Upper lobe of right lung (tissue), 1 donor: ENCODE data around the gene NIF3L1. TPM values are rescaled to one million over a fixed set of nuclear protein-coding genes. Genes with fewer than 3 reads are reported as not detected.

ENCODE experiments used
- ATAC-seq: fragments of 200-7000 bp; cut with Tn5 transposase; one replicate; pipeline ENCODE4 v1.9.1; 2020; ENCODE audit warnings: mild to moderate bottlenecking, moderate library complexity
- DNase-seq: peaks from one replicate; pipeline ENCODE4 v3.0.0-alpha.2; 2020
- H3K27ac ChIP-seq: fragments of 200-600 bp; one replicate; pipeline ENCODE4 v1.8.0; 2022
- H3K27me3 ChIP-seq: fragments of 200-600 bp; one replicate; pipeline ENCODE4 v1.8.0; 2022; ENCODE audit warnings: mild to moderate bottlenecking
- H3K36me3 ChIP-seq: fragments of 200-600 bp; one replicate; pipeline ENCODE4 v1.8.0; 2022
- H3K4me1 ChIP-seq: fragments of 200-600 bp; one replicate; pipeline ENCODE4 v1.8.0; 2022
- H3K4me3 ChIP-seq: fragments of 200-600 bp; one replicate; pipeline ENCODE4 v1.8.0; 2022; ENCODE audit warnings: mild to moderate bottlenecking
- H3K9me3 ChIP-seq: fragments of 200-600 bp; one replicate; pipeline ENCODE4 v1.8.0; 2022
- intact Hi-C: fragments of 100-400 bp; cut with DNase I; formaldehyde crosslinking; loops from one replicate; pipeline ENCODE4 v1.11.0; 2022
- total RNA-seq: library from RNA; stranded (reverse); fragmentation: NEBNext Ultra II Directional; extraction: Animal tissue kit (Norgen Biotek cat#: 25700); gene quantifications from one replicate; pipeline ENCODE4 v1.2.1, GENCODE V29; 2021
- TF ChIP-seq, protein P1 (sequence below): fragments of 200-600 bp; IDR thresholded peaks from one replicate; pipeline ENCODE4 v1.8.0; 2022; ENCODE audit warnings: antibody characterized with exemption
- donor health status: DM: no; HTN: yes; CAD: no; lungs with severe emphysema.

NIF3L1 gene
- total RNA-seq, 1 donor from 2014 or later: 13.8 TPM

DNA sequence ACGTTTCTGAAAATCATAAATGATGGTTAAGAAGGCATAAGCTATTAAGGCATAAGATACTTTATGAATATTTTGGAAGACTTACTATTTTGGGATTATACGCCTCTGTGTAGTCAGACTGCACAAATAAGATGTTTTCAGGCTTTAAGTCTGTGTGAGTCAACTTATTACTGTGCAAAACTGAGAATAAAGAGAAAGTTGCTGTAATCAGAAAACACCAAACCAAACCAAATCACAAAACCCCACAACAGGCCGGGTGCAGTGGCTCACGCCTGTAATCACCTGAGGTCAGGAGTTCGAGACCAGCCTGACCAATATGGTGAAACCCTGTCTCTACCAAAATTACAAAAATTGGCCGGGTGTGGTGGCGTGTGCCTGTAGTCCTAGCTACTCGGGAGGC lies 32.4 kb upstream of the NIF3L1 start:
- Histone ChIP-seq H3K4me1 (peaks cover 34% of the 10 kb centered on the region), H3K36me3 (peaks cover 98% of the 10 kb centered on the region)

DNA sequence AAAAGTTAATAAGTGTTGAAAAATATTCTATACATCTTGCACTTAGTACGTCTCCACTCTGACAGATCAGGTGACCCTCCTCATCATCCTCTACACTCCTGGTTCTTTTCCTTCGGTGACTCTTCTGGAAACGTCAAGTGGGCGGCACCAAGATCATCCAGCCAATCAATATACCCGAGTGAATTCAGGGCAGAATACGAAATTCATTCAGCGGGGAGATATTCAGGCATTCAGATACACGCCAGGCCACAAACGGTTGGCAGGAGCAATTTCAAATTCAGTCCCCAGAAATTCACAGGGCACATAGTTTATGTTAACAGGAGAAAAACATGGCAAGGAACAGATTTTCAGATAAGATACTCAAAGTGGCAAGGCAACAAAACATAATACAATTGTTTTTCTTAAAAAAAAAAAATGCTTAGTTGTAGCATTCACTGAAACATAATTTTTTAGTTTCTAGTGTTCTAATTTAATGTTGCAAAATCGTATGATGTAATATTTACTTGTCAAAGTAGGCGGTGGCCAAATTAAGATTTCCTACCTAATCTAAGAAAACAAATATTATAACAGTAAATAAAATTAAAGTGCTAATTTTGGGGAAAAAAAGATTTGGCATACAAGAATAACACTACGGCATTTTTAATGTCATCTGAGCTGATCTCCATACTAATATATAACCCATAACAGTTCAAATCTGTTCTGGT lies 28.9 kb upstream of the NIF3L1 start:
- Histone ChIP-seq H3K27ac (no peak overlapping the region), H3K4me3 (peak overlapping the region; percentile 91), H3K4me1 (peaks cover 38% of the 10 kb centered on the region), H3K36me3 (peaks cover 64% of the 10 kb centered on the region), H3K27me3 (no peaks in the 10 kb centered on the region), H3K9me3 (no peaks in the 10 kb centered on the region)
- intact Hi-C loops: no loop called here
- DNase-seq (no peak), ATAC-seq (no peak)
- TF ChIP-seq, protein P1, sequence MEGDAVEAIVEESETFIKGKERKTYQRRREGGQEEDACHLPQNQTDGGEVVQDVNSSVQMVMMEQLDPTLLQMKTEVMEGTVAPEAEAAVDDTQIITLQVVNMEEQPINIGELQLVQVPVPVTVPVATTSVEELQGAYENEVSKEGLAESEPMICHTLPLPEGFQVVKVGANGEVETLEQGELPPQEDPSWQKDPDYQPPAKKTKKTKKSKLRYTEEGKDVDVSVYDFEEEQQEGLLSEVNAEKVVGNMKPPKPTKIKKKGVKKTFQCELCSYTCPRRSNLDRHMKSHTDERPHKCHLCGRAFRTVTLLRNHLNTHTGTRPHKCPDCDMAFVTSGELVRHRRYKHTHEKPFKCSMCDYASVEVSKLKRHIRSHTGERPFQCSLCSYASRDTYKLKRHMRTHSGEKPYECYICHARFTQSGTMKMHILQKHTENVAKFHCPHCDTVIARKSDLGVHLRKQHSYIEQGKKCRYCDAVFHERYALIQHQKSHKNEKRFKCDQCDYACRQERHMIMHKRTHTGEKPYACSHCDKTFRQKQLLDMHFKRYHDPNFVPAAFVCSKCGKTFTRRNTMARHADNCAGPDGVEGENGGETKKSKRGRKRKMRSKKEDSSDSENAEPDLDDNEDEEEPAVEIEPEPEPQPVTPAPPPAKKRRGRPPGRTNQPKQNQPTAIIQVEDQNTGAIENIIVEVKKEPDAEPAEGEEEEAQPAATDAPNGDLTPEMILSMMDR: no peak

More for the DNA sequence above, 32.4 kb upstream of the NIF3L1 start:
- ATAC-seq (no peak), DNase-seq (no peak)
- no peak overlapping the region for H3K27ac ChIP-seq
- H3K9me3 ChIP-seq: no peaks in the 10 kb centered on the region
- no peaks in the 10 kb centered on the region for H3K27me3 ChIP-seq
- TF ChIP-seq, protein P1: no peak
- intact Hi-C loops: no loop called here
- no peak overlapping the region for H3K4me3 ChIP-seq

DNA sequence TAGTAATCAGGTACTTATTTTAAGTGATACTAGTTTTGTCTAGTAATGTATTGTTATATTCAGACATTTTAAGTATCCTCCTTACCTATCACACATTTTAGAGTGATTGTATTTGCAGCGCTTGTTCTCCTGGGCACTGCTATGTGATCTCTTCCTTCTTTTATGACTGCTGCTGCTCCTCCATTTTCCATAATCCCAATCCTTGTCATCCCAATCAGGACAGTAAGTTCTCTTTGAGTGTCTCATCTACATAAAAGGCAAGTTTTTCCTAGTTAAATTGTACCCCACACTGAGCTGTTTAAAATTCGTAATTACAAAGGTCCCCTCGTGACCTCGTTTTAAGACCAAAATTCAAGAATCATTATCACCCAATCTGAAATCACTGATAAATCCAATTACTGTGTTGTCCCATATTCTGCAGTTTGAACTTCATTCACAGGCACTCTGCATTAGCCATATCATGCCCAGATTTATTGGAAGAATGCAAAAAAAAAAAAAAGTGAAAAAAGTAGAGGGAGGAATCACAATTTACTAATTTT lies 27.5 kb upstream of the NIF3L1 start:
- peak overlapping the region; percentile 100 for H3K27ac ChIP-seq
- H3K36me3 ChIP-seq: peaks cover 50% of the 10 kb centered on the region
- intact Hi-C loops: no loop called here
- TF ChIP-seq, protein P1: no peak
- H3K4me1 ChIP-seq: peaks cover 42% of the 10 kb centered on the region
- no peaks in the 10 kb centered on the region for H3K9me3 ChIP-seq
- ATAC-seq (no peak), DNase-seq (no peak)
- H3K27me3 ChIP-seq: no peaks in the 10 kb centered on the region
- peak overlapping the region; percentile 91 for H3K4me3 ChIP-seq

DNA sequence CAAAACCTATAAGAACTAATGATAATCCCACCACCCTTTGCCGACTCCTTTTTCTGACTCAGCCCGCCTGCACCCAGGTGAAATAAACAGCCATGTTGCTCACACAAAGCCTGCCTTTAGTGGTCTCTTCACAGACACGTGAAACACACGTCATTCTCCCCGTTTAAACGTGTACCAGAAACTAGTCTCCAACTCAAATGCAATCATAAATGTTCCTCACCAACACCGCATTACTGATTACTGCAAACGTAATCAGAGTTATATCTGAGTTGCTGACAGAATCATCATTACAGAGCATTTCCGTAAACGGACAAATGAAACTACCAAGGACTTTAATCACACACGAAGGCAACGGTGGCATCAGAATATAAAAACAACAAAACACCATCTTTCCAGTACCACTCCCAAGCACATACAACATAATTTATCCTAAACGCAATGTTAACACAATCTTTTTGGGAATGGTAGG lies 26.6 kb upstream of the NIF3L1 start:
- intact Hi-C loops: no loop called here
- no peak for DNase-seq
- peaks cover 41% of the 10 kb centered on the region for H3K36me3 ChIP-seq
- ATAC-seq: no peak
- TF ChIP-seq, protein P1: no peak
- no peaks in the 10 kb centered on the region for H3K27me3 ChIP-seq
- peak overlapping the region; percentile 91 for H3K4me3 ChIP-seq
- H3K4me1 ChIP-seq: peaks cover 40% of the 10 kb centered on the region
- no peaks in the 10 kb centered on the region for H3K9me3 ChIP-seq
- H3K27ac ChIP-seq: peak overlapping the region; percentile 100

DNA sequence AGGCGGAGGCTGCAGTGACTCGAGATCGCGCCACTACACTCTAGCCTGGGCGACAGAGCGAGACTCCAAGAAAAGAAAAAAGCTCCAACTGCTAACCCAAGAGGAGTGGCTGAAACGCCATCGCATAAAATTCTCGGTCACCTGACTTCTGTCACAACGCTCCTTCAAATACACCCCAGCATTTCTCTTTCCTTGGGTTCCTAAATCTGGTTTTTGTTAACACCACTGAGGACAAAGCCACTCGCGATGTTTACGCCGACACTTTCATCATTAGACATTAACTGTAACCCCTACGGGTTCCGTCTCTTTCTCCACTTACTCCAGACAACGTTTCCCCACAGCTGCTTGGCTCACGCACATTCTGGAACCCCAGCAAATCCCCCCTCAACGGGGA lies 25.4 kb upstream of the NIF3L1 start:
- DNase-seq (no peak), ATAC-seq (no peak)
- TF ChIP-seq, protein P1: no peak
- Histone ChIP-seq H3K27ac (peak overlapping the region; percentile 100), H3K36me3 (peaks cover 29% of the 10 kb centered on the region), H3K27me3 (no peaks in the 10 kb centered on the region), H3K4me3 (peak overlapping the region; percentile 91), H3K9me3 (no peaks in the 10 kb centered on the region), H3K4me1 (peaks cover 33% of the 10 kb centered on the region)
- intact Hi-C loops: no loop called here
